Cerebellar cortex (tissue), 1 donor: ENCODE results near the gene IL12RB2.

Source experiments
- DNase-seq: peaks from one replicate; pipeline ENCODE4 v3.0.0-alpha.2; 2015; ENCODE audit warnings: low spot score

IL12RB2 gene

GRCh38 chr1:67312615-67313014 lies 4.9 kb downstream of the IL12RB2 start:
- DNase-seq, result no peak

DNA sequence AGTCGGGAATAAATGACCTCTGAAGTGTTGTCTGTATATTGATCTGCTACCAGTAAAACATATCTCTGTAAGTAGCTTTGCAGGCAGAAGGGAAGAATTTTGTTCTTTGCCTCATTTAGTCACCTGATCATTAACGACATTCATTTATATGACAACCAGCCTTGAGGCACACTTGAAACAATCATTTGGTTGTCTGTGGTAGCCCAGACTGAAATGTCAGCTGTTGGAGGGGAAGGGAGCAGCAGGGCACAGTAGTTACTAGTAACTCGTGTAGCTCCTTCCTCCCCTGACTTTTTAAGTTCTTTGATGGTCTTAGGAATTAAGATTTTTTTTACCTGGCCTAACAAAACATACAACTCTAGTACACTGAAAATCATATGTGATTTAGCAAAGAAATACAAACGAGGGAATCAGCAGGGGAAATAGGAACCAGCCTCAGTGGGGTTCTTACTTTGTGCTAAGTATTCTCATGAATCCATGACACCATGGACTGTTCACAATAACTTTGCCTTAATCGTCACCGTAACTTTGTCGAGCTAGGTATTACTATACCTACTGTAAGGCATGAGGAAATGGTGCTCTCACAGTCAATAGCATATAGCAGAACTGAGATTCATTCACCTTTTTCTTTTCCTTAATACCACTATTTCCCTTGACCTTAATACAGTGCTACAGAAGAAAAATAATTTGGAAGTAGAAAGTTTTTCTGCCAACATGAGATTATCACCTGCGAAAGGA lies 6.4 kb downstream of the IL12RB2 start:
- DNase-seq, result no peak

DNA sequence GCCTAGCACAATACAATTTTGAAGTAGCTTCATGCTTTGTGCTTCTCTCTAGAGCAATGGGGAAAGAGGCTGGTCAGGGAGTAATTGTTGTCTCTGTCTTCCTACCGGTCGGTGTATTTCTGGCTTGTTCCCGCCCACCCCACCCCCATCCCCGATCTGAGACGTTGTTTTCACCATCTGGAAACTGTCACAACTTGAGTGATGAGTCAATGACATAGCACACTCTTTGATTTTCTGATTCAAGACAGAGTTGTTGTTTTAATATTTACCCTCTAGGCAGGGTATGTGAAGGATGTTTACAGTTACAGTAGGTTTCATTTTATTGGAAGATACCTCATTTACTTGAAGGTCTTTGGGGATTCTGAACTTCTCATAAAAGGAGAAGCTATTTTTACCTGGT lies 7.0 kb downstream of the IL12RB2 start:
- no peak for DNase-seq

GRCh38 chr1:67316180-67316902 lies 8.7 kb downstream of the IL12RB2 start:
- DNase-seq, result no peak

DNA sequence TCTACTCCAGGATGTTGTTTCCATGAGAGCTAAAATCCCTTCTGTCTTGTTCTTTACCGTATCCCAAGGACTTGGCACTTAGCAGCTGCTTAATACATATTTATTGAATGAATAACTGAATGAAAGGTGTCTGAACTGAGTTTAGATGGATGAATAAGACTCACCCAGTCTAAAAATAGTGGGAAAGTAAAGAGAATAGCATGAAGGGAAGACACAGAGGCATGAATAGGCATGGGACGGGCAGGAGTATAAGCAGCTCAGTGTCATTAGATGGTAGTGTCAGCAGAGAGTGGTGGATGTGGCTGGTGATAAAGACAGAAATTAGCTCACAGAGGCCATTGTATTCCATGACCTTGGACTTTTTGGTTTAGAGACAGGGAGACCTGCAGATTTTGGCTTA lies 9.2 kb downstream of the IL12RB2 start:
- DNase-seq, result no peak

- no peak for DNase-seq
Measured at GRCh38 chr1:67317803-67318202, 10.1 kb downstream of the IL12RB2 start.

DNA sequence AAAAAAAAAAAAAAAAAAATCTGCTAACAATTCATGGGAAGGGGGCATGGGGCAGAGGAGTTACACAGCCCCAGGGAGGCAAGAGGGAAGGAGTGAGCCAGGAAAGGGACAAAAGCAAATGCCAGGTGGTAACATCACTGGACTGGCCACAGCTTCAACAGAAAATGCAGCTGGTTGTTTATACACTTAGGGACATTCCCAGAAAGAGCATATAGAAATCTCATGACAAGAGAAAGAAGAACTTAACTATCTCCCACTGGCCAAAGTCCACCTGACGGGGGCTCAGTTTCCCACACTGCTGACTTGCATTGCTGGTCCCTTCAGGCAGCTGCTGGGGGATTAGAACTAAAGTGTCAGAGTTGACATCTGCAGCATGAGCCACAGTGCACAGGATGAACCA lies 14.8 kb downstream of the IL12RB2 start:
- no peak for DNase-seq

DNA sequence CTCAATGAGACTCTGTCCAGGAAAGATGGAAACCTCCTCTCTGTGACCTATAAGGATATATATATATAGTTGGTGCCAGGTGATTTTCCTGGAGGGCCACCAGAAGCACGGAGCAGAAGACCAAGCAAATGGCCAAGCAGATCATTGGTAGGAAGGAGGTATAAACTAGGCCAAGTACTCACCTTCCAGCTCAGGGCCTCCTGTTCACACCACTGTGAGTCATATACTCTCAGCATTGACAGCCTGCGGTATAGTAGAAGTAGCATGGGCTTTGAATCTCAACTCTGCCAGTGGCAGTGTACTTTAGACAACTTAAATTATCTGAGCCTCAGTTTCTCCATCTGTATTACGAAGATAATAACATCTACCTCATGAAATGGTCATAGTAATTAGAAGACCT lies 15.4 kb downstream of the IL12RB2 start:
- DNase-seq, result no peak

GRCh38 chr1:67324068-67324467 lies 16.4 kb downstream of the IL12RB2 start:
- DNase-seq, result no peak

- no peak for DNase-seq
Measured at GRCh38 chr1:67327864-67328466, 20.3 kb downstream of the IL12RB2 start.

DNA sequence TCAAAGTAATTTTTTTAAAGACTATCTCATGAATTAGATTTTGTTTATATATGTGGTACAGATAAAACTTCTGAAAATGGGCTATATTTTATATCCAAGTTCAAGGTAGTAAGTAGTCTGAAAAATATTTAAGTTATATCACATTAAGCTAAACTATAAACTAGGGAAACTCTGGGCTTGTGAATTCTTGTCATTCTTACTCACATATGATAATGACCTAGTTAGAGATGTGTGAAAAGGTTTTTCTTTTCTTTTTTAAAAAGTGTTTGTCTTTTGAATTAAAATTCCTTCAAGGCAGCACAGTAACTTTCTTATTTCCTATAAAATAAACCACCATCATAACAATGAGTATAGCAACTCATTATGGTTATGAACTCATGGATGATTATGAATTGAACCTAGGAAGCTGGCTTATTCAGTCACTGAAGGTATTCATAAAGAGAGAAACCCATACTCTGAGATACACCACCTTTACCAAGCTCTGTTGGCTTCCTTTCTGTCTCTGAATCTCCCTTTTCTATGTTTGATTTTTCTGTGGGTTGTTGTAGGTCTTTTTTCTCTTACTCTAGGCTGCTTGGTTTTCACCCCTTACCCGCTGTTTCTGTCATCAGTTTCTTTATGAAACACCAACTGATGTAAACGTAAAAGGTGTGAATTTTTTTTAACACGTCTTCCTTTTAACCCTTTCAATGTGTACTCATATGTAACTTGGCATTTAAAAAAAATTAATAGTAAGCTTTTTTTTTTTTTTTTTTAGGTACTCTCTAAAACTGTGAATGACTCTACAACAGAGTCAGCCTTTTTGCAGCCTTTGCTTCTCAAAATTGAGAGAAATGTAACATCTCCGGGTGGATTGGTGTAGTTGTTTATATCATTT lies 25.2 kb downstream of the IL12RB2 start:
- DNase-seq, result no peak

GRCh38 chr1:67333603-67334002 lies 25.9 kb downstream of the IL12RB2 start:
- no peak for DNase-seq

- DNase-seq, result no peak
Measured at GRCh38 chr1:67335411-67335810, 27.7 kb downstream of the IL12RB2 start.

- DNase-seq, result no peak
Measured at GRCh38 chr1:67336157-67336556, 28.5 kb downstream of the IL12RB2 start.

DNA sequence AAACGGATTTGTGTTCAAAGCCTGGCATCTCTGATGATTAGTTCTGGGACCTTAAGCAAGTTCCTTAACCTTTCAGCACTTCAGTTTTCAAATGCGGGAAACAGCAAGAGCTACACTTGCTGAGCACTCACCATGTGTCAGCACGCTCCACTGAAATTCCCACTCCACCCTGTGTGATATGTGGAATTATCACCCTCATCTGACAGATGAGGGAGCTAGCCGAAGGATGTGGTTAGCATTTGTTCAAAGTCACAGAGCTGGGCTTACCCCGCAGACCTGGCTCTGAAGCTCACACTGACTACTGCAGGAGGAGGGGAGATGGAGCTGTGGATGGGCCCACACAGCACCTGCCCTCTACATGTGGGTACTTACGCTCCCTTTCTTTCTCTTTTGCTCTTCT lies 29.1 kb downstream of the IL12RB2 start:
- DNase-seq, result no peak

- no peak for DNase-seq
Measured at GRCh38 chr1:67338642-67339041, 31.0 kb downstream of the IL12RB2 start.

DNA sequence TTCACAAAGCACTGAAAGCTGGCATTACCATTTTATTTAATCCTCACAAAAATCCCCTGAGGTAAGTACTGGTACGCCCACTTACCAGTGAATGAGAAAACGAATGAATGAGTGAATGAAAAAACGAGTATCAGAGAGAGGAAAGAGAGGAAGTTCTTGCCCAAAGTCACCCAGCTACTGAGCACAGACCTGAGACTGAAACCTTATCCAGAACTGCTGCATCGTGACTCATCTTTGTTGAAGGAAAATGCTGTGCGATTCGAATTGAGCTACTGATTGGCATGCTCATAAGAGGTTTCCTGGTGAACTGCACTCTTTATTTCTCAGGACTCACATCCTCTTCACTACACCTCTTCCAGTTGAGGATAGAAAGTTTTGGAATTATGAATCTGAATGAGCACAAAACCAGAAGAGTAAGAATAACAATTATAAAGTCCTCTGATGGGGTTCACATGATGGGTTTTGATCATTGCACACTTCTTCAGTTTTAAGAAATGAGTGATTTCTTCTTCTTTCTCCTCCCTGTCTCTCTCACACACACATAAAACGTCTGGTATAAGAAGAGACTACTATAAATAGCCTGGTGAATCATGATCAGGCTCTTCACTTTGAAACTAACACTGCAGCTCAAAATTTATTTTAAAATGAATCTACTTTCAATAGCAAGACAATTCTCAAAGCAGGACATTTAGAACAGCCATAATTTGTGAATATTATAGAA lies 32.1 kb downstream of the IL12RB2 start:
- DNase-seq, result no peak

DNA sequence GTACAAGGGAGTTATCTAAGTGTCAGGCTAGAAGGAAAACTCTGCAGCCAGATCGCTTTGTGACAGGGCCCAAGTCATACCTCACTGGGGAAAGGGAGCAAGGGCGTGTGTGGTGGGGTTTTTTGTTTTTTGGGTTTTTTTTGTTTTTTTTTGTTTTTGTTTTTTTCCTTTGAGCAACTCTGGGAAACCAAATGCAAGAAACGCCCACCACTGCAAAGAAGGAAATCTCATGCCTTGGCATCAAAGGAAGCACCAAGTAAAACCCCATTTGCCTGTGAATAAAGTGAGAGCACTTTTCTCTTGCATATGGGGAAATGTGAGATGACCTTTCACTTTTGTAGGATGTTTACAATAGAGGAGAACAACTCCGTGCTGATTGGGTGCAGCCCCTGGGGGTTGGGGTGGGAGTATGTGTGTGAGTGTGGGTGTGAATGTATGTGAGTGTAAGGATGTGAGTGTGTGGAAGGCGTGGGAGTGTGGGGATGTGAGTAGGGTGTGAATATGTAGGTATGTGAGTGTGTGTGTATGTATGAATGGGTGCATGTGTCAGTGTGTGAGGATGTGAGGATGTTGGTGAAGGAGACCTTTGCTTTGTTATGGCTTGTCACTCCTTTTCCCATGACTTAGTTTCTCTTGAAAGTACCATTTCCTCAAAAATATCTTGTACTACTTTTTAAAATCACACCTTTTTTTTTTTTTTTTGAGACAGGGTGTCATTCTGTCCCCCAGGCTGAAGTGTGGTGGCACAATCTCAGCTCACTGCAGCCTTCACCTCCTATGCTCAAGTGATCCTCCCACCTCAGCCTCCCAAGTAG lies 34.6 kb downstream of the IL12RB2 start:
- DNase-seq, result no peak

DNA sequence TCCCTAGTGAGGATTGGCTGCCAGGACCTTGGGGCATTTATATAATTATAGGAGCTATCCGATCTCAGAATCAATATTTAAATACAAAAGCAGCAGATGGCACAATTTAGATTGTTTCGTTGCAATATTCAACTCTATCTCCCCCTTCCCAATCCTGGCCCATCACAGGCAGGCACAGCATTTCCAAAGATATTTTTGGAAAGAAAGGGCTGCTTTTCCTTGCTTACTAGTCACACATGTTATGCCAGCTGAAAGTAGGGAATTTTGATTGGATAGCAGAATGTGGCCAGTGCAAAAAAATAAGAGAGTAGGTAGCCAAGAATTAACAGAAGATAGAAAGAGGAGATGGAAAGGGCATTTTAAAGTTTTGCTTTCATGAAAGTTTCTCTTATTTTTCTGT lies 37.9 kb downstream of the IL12RB2 start:
- no peak for DNase-seq

DNA sequence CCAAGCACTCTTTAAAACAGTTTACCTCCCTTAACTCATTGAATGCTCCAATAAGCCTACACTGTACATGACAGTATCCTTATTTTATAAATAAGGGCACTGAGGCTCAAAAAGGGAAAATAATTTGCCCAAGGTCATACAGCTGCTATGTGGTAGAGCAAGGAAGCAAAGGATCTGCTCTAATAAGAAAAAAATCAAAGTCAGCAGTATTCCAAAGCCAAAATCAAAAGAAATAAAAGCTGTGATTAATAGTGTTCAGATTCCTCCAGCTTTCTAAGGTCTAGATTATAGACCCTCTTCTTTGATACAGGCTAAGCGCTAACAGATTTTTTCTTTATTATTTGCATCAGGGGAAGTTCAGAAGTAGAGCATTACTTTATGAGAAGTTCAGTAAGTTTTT lies 39.3 kb downstream of the IL12RB2 start:
- DNase-seq, result no peak
